SK-N-SH (cell line): ENCODE results near the gene PF4V1. TPM values are rescaled to one million over a fixed set of nuclear protein-coding genes. Genes with fewer than 3 reads are reported as not detected.

Experiments
- CTCF ChIA-PET: fragments of 300-600, 350-600 bp; formaldehyde crosslinking; extraction: SDS; loops from one replicate; lab custom pipeline; 2021; lab: Yijun Ruan, JAX
- POLR2A ChIA-PET: fragments of 350-600 bp; sonication (Branson Sonifier 250); formaldehyde crosslinking; extraction: SDS; loops from one replicate; lab custom pipeline; 2020; ENCODE audit warnings: antibody characterized with exemption, inconsistent platforms; lab: Yijun Ruan, JAX
- DNase-seq: peaks from one replicate; pipeline ENCODE4 v3.0.0; 2012
- H2AFZ ChIP-seq: fragments of 200-600 bp; sonication (generic); 2 replicates; pipeline ENCODE4 v1.8.1; 2016; ENCODE audit warnings: antibody characterized with exemption, mild to moderate bottlenecking, low read depth
- H3F3A ChIP-seq: fragments of 200-600 bp; sonication (generic); replicated peaks from 2 replicates; pipeline ENCODE3; 2016; ENCODE audit warnings: antibody characterized with exemption, mild to moderate bottlenecking; ENCODE audit not compliant: insufficient read depth
- H3K27ac ChIP-seq, 2 experiments: fragments of 200-500 bp in 1 of 2; fragments of 200-600 bp in 1 of 2; sonication (Bioruptor generic) in 1 of 2; sonication (generic), shearing (Covaris generic) in 1 of 2; 2 replicates each; pipeline versions ENCODE4 v1.5.1 to v1.6.1; 2014 to 2016; ENCODE audit warnings: low read depth in 2 of 2, inconsistent platforms in 1 of 2, low read length in 1 of 2, mild to moderate bottlenecking in 1 of 2, mixed read lengths in 1 of 2
- H3K27me3 ChIP-seq: fragments of 200-600 bp; sonication (generic), shearing (Covaris generic); 2 replicates; pipeline ENCODE4 v1.6.1; 2016; ENCODE audit warnings: mixed run types; ENCODE audit not compliant: insufficient read depth
- H3K36me3 ChIP-seq, 2 experiments: fragments of 200-500 bp in 1 of 2; fragments of 200-600 bp in 1 of 2; sonication (Bioruptor generic) in 1 of 2; sonication (generic) in 1 of 2; replicated peaks in 1 of 2; 2 replicates each; pipeline versions ENCODE3 to v1.5.1; 2014 to 2016; ENCODE audit warnings: low read length in 1 of 2, mild to moderate bottlenecking in 1 of 2; ENCODE audit not compliant: insufficient read depth in 2 of 2, control insufficient read depth in 1 of 2
- H3K4me1 ChIP-seq, 2 experiments: fragments of 200-500 bp in 1 of 2; fragments of 200-600 bp in 1 of 2; sonication (Bioruptor generic) in 1 of 2; sonication (generic), shearing (Covaris generic) in 1 of 2; 2 replicates each; pipeline versions ENCODE4 v1.5.1 to v1.6.1; 2014 to 2016; ENCODE audit warnings: low read depth in 1 of 2, low read length in 1 of 2, mixed run types in 1 of 2; ENCODE audit not compliant: insufficient read depth in 2 of 2, control insufficient read depth in 1 of 2
- H3K4me2 ChIP-seq: fragments of 200-600 bp; sonication (generic), shearing (Covaris generic); 2 replicates; pipeline ENCODE4 v1.6.1; 2017; ENCODE audit warnings: mixed run types
- H3K4me3 ChIP-seq, 2 experiments: fragments of 200-500 bp in 1 of 2; fragments of 200-600 bp in 1 of 2; sonication (Bioruptor generic) in 1 of 2; sonication (generic), shearing (Covaris generic) in 1 of 2; 2 replicates each; pipeline versions ENCODE4 v1.5.1 to v1.8.1; 2014 to 2016; ENCODE audit warnings: low read depth in 2 of 2, inconsistent platforms in 1 of 2, low read length in 1 of 2, mild to moderate bottlenecking in 1 of 2, mixed read lengths in 1 of 2, moderate library complexity in 1 of 2
- H3K79me2 ChIP-seq: fragments of 200-600 bp; sonication (generic); 2 replicates; pipeline ENCODE4 v1.8.1; 2017; ENCODE audit warnings: mild to moderate bottlenecking; ENCODE audit not compliant: insufficient read depth
- H3K9ac ChIP-seq: fragments of 200-600 bp; sonication (generic); 2 replicates; pipeline ENCODE4 v1.6.1; 2017; ENCODE audit warnings: mixed run types
- H3K9me2 ChIP-seq: fragments of 200-600 bp; sonication (generic); 2 replicates; pipeline ENCODE4 v1.6.1; 2017; ENCODE audit warnings: mixed run types
- H3K9me3 ChIP-seq: fragments of 200-600 bp; sonication (generic); 2 replicates; pipeline ENCODE4 v1.6.1; 2017; ENCODE audit warnings: mixed run types, mild to moderate bottlenecking, moderate library complexity
- H4K20me1 ChIP-seq: fragments of 200-600 bp; sonication (generic); 2 replicates; pipeline ENCODE4 v1.6.1; 2017; ENCODE audit warnings: mild to moderate bottlenecking, mixed run types; ENCODE audit not compliant: insufficient read depth
- CTCF ChIP-seq: fragments of 200-600 bp; sonication (generic); IDR thresholded peaks from 2 replicates; pipeline ENCODE4 v1.6.1; 2017; ENCODE audit warnings: antibody characterized with exemption, mild to moderate bottlenecking, moderate library complexity
- EP300 ChIP-seq, 2 experiments: IDR thresholded peaks; 2 replicates each; pipeline versions ENCODE4 v1.4.0 to v1.6.1; 2012; ENCODE audit warnings: borderline replicate concordance in 1 of 2, low read depth in 1 of 2, low read length in 1 of 2
- FOSL2 ChIP-seq: IDR thresholded peaks from 2 replicates; pipeline ENCODE4 v1.4.0; 2012; ENCODE audit warnings: low read depth, mild to moderate bottlenecking, moderate library complexity, borderline replicate concordance
- FOXM1 ChIP-seq: IDR thresholded peaks from 2 replicates; pipeline ENCODE4 v1.4.0; 2012; ENCODE audit warnings: low read depth, mild to moderate bottlenecking
- GABPA ChIP-seq: IDR thresholded peaks from 2 replicates; pipeline ENCODE4 v1.4.0; 2012; ENCODE audit warnings: low read depth, mild to moderate bottlenecking
- JUND ChIP-seq: IDR thresholded peaks from 2 replicates; pipeline ENCODE4 v1.4.0; 2012
- MAX ChIP-seq: IDR thresholded peaks from 2 replicates; pipeline ENCODE4 v1.4.0; 2012; ENCODE audit warnings: low read depth
- MEF2A ChIP-seq: IDR thresholded peaks from 2 replicates; pipeline ENCODE4 v1.4.0; 2012; ENCODE audit warnings: low read depth, borderline replicate concordance
- MXI1 ChIP-seq: IDR thresholded peaks from 2 replicates; pipeline ENCODE4 v1.6.1; 2012; ENCODE audit warnings: mild to moderate bottlenecking, low read depth, low read length, improper control_type of control experiment
- NFIC ChIP-seq: IDR thresholded peaks from 2 replicates; pipeline ENCODE4 v1.4.0; 2012; ENCODE audit warnings: borderline replicate concordance
- PBX3 ChIP-seq: IDR thresholded peaks from 2 replicates; pipeline ENCODE4; 2012
- RFX5 ChIP-seq: IDR thresholded peaks from 2 replicates; pipeline ENCODE4 v1.6.1; 2012; ENCODE audit warnings: mild to moderate bottlenecking, improper control_type of control experiment, low read length
- SMC3 ChIP-seq: IDR thresholded peaks from 2 replicates; pipeline ENCODE4 v1.6.1; 2012; ENCODE audit warnings: low read depth, low read length, improper control_type of control experiment
- YY1 ChIP-seq: IDR thresholded peaks from 2 replicates; pipeline ENCODE4 v1.4.0; 2012; ENCODE audit warnings: low read depth, mild to moderate bottlenecking
- WGBS: methylation state at CpG from one replicate; pipeline ENCODE4 v1.1.6; 2017; ENCODE audit warnings: low lambda C conversion rate; 5-methylcytosine and 5-hydroxymethylcytosine counted together
- polyA plus RNA-seq, 3 experiments: library from polyadenylated mRNA; depleted of rRNA; stranded (reverse); fragments of >200 nt; gene quantifications; 2 replicates each; pipeline ENCODE4 v1.2.3, GENCODE V29; 2012
- TF ChIP-seq, protein P1 (sequence below): fragments of 150-350 bp; IDR thresholded peaks from 2 replicates; pipeline ENCODE4 v1.6.1; 2017; ENCODE audit warnings: antibody characterized with exemption, low read length, low read depth, borderline replicate concordance
- TF ChIP-seq, protein P2 (sequence below): fragments of 150-350 bp; IDR thresholded peaks from 2 replicates; pipeline ENCODE4 v1.6.1; 2016; ENCODE audit warnings: mild to moderate bottlenecking, low read depth, low read length

The PF4V1 gene
- polyA plus RNA-seq, 1 of the 3 experiments (the other 2 are of a cell fraction) = not detected

DNA sequence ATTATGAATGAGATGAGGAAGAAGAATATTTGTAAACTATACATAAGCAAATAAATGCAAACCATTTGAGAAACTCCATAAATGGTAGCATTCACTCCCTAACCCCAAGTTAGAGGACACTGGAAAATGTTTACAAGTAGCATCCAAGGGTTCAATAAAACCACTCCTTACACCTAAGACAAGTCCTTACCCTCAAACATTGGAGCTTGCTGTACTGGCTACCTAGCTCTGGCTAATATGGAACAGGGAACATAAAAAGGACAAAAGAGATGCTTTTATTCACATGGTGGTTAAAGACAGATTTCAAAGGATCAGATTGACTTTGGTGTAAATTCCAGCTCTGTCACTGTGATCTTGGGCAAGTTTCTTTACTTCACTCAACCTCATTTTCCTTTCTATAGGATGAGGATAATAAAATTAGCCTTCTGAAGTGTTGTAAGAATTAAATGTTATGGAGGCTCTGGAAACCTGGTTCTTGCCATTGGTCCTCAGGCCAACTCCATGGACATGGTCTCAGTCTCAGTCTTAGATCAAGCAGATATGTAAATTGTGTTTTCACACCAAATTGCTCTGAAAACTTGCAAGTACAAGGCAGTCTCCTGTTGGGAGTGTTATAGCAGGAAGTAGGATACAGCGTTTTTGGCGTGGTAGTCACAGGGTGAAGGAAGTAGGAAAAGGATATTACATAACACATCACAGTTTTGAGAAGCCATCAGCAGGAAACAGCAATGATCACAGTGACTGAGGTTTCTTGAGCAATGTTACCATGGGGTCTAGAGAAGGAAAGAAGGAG is 19.4 kb downstream of the PF4V1 start:
- Histone ChIP-seq H3K9me2 (no peaks in the 10 kb centered on the region), H3K9me3 (no peaks in the 10 kb centered on the region), H3K4me2 (no peak overlapping the region), H4K20me1 (no peaks in the 10 kb centered on the region), H2AFZ (no peak overlapping the region), H3K9ac (no peak overlapping the region), H3K27me3 (peaks cover 41% of the 10 kb centered on the region), H3K36me3 (no peaks in the 10 kb centered on the region), H3K4me1 (no peaks in the 10 kb centered on the region), H3F3A (no peaks in the 10 kb centered on the region), H3K27ac (no peak overlapping the region), H3K79me2 (no peaks in the 10 kb centered on the region), H3K4me3 (no peak overlapping the region)
- whole genome bisulfite sequencing = 10% methylated on average over 2 of the region's 2 CpGs
- ChIA-PET CTCF (no interaction called here), POLR2A (no interaction called here)
- DNase-seq = no peak
- TF ChIP-seq GABPA (no peak), MAX (no peak), MXI1 (no peak), FOXM1 (no peak), NFIC (no peak), YY1 (no peak), PBX3 (no peak), FOSL2 (no peak), SMC3 (no peak), MEF2A (no peak), CTCF (no peak), RFX5 (no peak), EP300 (IDR thresholded peaks at IDR 0.05; ENCODE audit: borderline replicate concordance in 1 of 2, low read depth in 1 of 2, low read length in 1 of 2) (no peak)
- TF ChIP-seq, protein P1, sequence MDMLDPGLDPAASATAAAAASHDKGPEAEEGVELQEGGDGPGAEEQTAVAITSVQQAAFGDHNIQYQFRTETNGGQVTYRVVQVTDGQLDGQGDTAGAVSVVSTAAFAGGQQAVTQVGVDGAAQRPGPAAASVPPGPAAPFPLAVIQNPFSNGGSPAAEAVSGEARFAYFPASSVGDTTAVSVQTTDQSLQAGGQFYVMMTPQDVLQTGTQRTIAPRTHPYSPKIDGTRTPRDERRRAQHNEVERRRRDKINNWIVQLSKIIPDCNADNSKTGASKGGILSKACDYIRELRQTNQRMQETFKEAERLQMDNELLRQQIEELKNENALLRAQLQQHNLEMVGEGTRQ = no peak

GRCh38 chr4:73874386-73874785 is 21.3 kb downstream of the PF4V1 start:
- no peaks in the 10 kb centered on the region for H3K4me1 ChIP-seq
- TF ChIP-seq MAX = no peak
- no peak for TF ChIP-seq JUND
- TF ChIP-seq, protein P2, sequence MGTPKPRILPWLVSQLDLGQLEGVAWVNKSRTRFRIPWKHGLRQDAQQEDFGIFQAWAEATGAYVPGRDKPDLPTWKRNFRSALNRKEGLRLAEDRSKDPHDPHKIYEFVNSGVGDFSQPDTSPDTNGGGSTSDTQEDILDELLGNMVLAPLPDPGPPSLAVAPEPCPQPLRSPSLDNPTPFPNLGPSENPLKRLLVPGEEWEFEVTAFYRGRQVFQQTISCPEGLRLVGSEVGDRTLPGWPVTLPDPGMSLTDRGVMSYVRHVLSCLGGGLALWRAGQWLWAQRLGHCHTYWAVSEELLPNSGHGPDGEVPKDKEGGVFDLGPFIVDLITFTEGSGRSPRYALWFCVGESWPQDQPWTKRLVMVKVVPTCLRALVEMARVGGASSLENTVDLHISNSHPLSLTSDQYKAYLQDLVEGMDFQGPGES = no peak
- TF ChIP-seq, all 33 proteins: peak for 0
- Histone ChIP-seq H3K27me3 (peaks cover 24% of the 10 kb centered on the region), H2AFZ (no peak overlapping the region), H3K9me3 (no peaks in the 10 kb centered on the region), H3K79me2 (no peaks in the 10 kb centered on the region), H4K20me1 (no peaks in the 10 kb centered on the region), H3K4me2 (no peak overlapping the region), H3K9ac (no peak overlapping the region), H3K27ac (no peak overlapping the region), H3K4me3 (no peak overlapping the region), H3F3A (no peaks in the 10 kb centered on the region), H3K9me2 (no peaks in the 10 kb centered on the region), H3K36me3 (no peaks in the 10 kb centered on the region)
- ChIA-PET CTCF (no interaction called here), POLR2A (no interaction called here)
- WGBS = 6% methylated on average over 2 of the region's 2 CpGs
- DNase-seq = no peak
